ENCODE results near the gene HACE1.
A peak's percentile ranks its signal among the peaks of the same experiment; 100 is the strongest.

The HACE1 gene

DNA sequence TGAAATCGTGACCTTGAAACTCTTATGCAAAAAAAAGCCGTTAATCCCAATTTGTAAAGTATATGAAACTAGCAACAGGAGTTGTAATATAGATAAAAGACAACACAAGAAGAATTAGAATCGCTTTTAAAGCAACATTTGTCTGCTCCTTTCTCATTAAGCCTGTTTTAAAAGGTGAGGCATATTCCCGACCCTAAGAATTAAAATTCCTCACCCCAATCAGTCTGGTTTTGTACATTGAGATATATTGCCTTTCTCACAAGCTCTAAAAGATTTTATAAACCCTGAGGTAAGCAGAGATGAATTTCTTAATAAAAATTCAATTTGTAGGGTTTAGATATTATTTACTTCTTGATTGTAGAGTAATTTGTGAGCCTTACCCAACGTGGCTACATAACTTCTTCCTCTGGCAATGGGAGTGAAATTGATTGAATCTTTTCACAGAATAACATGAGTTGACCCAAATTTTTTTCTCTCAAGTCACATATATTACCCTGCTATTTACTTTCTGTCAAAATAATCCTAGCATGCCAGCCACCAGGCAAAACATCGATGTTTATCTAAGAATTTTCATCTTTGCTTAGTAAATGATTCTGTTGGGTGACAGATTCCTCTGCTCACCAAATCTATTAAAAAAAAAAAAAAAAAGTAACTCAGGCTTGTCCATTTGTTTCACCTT, 173.7 kb downstream of the HACE1 start:
- no peak for DNase-seq (ENCODE audit: low spot score)

DNA sequence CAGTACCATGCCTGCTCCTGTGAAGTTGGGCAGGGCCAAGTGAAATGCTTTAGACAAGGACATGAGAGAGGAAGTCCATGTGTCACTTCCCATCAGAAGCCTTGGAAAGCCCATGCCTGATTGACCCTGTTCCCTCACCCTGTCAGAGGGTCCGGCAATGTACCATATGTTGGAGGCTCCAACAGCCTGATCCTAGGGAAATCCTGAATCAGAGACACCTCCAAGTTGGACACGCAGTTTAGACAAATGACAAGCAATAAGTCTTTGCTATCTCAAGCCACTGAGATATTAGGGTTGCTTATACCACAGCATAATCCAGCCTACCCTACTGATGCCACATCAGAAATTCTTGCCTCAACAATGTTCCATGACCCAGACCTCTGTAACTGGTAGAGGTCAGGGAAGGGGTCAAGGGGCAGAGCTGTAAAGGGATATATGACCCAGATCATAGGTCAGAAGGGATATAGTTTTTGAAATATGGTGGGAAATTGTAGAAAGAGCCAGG, 174.8 kb downstream of the HACE1 start:
- DNase-seq (ENCODE audit: low spot score) = no peak

DNA sequence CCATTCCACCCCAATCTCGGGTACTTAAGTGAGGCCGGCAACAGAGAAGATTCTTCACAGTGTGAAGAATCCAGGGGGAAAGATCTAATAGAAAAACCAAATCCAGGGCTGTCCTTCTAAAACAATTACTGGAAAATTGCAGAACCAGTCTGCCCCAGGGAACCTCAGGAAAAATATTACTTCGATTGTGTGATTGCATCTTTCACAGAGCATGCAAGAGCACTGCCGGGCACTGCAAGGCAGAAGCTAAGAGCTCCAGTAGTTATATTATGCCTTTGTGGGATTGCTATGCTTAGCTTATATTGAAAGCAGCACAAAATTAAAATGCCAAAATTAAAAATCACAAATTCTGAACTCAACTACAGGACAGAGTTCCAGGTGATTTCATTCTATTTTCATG, 175.9 kb downstream of the HACE1 start:
- no peak for DNase-seq (ENCODE audit: low spot score)

DNA sequence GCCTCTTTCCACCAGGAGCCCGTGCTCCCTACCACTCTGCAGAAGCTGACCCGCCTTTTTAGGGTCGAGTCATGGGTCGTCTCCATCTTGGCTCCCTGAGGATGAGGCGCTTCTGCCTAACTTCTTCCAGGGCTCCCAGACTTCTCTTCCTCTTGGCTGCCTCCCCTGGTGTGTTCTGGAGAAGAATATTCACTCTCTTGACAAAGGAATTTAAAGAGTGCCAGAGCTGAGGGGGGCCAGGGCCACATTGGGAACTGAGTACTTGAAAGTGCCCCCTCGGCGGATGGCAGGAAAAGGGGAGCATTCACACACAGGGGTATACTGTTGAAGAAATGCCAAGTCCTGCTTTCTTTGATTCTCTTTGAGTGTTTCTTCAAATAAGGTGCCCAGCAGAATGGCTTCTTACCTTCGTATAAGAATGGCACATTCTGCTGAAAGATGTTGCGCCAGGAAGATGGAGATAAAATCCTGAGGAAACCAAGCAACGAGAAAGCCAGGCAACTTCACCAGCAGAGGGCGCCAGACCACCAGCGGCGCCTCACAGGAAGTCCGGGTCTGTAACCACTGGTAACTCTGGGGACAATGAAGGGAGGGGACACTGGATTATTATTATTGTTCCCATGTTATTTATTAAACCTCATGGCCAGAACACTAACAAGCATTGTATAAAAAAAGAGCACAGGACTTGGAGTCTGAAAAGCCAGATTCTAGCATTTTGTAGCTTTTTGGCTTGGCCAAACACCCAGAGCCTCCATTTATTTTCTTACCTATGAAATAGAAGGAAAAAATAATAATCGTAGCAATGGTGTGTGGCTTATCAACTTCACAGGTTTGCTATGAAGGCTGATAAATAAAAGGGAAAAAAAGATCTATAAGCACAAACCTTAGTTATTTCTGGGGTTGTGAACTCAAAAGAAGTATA, 176.7 kb downstream of the HACE1 start:
- DNase-seq (ENCODE audit: low spot score) = peak; percentile 69

DNA sequence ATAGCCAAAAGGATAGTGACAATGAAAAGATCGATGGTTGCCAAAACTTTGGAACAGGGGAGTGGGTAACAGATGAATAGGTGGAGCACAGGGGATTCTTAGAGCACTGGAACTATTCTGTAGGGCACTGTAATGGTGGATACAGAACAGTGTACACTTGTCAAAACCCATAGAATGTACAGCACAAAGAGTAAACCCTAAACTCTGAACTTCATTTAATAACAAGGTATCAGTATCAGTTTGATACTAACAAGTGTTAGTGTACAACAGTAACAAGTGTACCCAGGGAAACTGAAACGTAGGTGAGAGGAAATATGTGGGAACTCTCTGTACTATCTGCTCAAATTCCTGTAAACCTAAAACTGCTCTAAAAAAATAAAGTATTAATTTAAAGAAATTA, 179.2 kb downstream of the HACE1 start:
- DNase-seq (ENCODE audit: low spot score) = no peak

DNA sequence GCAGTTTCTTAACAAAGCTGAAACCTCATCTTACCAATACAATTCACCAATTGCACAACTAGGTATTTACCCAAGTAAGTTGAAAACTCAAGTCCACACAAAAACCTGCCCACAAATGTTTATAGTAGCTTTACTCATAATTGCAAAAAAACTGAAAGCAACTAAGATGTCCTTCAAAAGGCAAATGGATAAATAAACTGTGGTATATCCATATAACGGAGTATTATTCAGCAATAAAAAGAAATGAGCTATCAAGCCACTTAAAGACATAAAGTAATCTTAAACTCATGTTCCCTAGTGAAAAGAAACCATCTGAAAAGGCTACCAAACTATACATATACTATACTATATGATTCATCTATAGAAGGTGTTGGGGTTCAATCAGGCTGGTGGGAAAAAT, 179.7 kb downstream of the HACE1 start:
- no peak for DNase-seq (ENCODE audit: low spot score)
